ENCODE measurements around the gene IL2RA. TPM values are rescaled to one million over a fixed set of nuclear protein-coding genes. Genes with fewer than 3 reads are reported as not detected.

Gene IL2RA
- total and polyA plus RNA-seq, 2 experiments from 2014 or later, result not detected

GRCh38 chr10:6065406-6065805 lies 3.2 kb upstream of the IL2RA start:
- Histone ChIP-seq H3K9me2 (ENCODE audit: insufficient read depth) (0 out of 2 replicates have a peak, but pooled peaks cover 3% of the 10 kb centered on the region), H3K4me1 (ENCODE audit: insufficient read depth) (no peaks in the 10 kb centered on the region), H3K79me2 (replicated peaks; ENCODE audit: insufficient read depth) (no peaks in the 10 kb centered on the region), H3K36me3 (ENCODE audit: insufficient read depth) (no peaks in the 10 kb centered on the region), H4K20me1 (replicated peaks; ENCODE audit: insufficient read depth) (no peaks in the 10 kb centered on the region; the same call in 1 of the 2 replicates), H3K4me3 (no peak overlapping the region), H3K4me2 (no peak overlapping the region), H2AFZ (no peak overlapping the region), H3F3A (replicated peaks; ENCODE audit: low read depth) (no peaks in the 10 kb centered on the region), H3K27me3 (ENCODE audit: insufficient read depth) (no peaks in the 10 kb centered on the region), H3K27ac (ENCODE audit: low read depth) (no peak overlapping the region)
- no peak overlapping the region for H3K4me3 Mint-ChIP-seq
- peaks cover 3% of the 10 kb centered on the region; the same call in 1 of the 3 replicates for H3K9me3 Mint-ChIP-seq
- no peaks in the 10 kb centered on the region for H3K27me3 Mint-ChIP-seq (ENCODE audit: insufficient read depth, low read depth, poor library complexity)
- ATAC-seq (no peak), DNase-seq (ENCODE audit: low spot score) (no peak)
- H3K27ac Mint-ChIP-seq, result no peak overlapping the region
- TF ChIP-seq STAT1 (IDR thresholded peaks at IDR 0.05; ENCODE audit: unreplicated experiment) (no peak), EZH2 (IDR thresholded peaks at IDR 0.05; ENCODE audit: low read depth, unreplicated experiment) (no peak), ETS1 (IDR thresholded peaks at IDR 0.05) (no peak), POLR2AphosphoS5 (IDR thresholded peaks at IDR 0.05; ENCODE audit: low read depth) (no peak), NANOG (IDR thresholded peaks at IDR 0.05; ENCODE audit: borderline replicate concordance) (no peak), ZNF114 (CRISPR knock-in tag; IDR thresholded peaks at IDR 0.05) (no peak), CTCF (conservative IDR thresholded peaks at IDR 0.05; ENCODE audit: low read depth in 2 of 2) (no peak), EZH2phosphoT487 (IDR thresholded peaks at IDR 0.05; ENCODE audit: unreplicated experiment) (no peak), CREB1 (CRISPR knock-in tag; IDR thresholded peaks at IDR 0.05; ENCODE audit: low read depth) (no peak), ZNF462 (CRISPR knock-in tag; IDR thresholded peaks at IDR 0.05) (no peak), ZNF331 (CRISPR knock-in tag; IDR thresholded peaks at IDR 0.05; ENCODE audit: low read depth) (no peak), JUNB (IDR thresholded peaks at IDR 0.05; ENCODE audit: unreplicated experiment) (no peak), REST (IDR thresholded peaks at IDR 0.05; ENCODE audit: unreplicated experiment) (no peak)
- no peaks in the 10 kb centered on the region for H3K36me3 Mint-ChIP-seq (ENCODE audit: low read depth)
- H3K4me1 Mint-ChIP-seq, result no peaks in the 10 kb centered on the region

All from GM23338 (cell line).